ENCODE data around the gene LRRTM2. TPM values are rescaled to one million over a fixed set of nuclear protein-coding genes. Genes with fewer than 3 reads are reported as not detected.
"Not testable (repeated sequence)": the region's sequence is repeated elsewhere in the genome, so short reads cannot be mapped to it uniquely, and the experiment has no call there.

Gene LRRTM2, protein sequence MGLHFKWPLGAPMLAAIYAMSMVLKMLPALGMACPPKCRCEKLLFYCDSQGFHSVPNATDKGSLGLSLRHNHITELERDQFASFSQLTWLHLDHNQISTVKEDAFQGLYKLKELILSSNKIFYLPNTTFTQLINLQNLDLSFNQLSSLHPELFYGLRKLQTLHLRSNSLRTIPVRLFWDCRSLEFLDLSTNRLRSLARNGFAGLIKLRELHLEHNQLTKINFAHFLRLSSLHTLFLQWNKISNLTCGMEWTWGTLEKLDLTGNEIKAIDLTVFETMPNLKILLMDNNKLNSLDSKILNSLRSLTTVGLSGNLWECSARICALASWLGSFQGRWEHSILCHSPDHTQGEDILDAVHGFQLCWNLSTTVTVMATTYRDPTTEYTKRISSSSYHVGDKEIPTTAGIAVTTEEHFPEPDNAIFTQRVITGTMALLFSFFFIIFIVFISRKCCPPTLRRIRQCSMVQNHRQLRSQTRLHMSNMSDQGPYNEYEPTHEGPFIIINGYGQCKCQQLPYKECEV
- total RNA-seq (2022) (not detected in 2 replicates), Bru-seq, nascent RNA (percentile 17 among the genes with signal in this experiment), BruChase-seq, experiment 1, labeled RNA remaining after a 6-hour chase (percentile 38 among the genes with signal in this experiment), BruChase-seq, experiment 2, labeled RNA remaining after a 2-hour chase (percentile 21 among the genes with signal in this experiment)
- long read RNA-seq, result 0 reads

DNA sequence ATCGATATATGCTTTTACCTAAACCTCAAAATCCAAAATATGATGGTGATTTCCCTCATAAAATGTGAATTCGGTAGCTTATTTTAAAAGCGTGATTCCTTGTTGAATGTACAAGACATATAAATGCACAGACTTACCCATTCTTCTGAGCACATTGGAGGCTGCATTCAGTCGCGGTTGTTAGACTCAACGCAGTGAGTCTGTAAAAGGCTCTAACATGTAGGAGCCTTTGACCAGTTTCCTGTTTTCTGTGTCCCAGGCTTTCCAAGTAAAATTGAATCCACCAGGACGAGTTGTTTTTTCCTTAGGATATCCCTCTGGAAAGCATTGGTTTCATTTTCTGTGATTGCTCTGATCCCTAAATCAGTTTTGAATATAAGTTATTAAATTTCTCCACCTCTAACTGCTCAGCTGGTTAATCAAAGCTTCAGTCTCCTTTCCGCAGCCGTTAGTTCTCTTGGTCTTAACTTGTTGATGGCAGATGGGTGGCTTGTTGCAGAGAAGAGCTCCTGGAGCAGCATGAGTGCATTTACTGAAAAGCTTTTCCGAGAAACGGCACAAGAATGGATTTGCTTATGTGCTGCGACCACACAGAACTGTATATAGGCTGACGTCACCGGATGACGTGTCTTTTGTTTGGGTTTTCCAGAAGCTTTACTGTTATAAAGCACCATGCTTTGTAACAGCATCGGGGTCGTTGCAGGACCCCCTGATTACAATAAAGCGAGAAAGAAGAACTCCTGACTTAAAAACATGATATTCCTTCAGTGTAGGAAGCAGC is at the start of gene LRRTM2:
Gene LRRTM2, minus strand, starts transcription at position 565 of the 781 bp plus-strand sequence. Its CDS starts 424 bp downstream, at position 141.
- Mint-ChIP-seq H3K27ac (ENCODE audit: low read depth, unreplicated experiment) (no peak within 1 kb of the TSS), H3K36me3 (ENCODE audit: insufficient read depth, unreplicated experiment) (peaks cover 27% of the 10 kb centered on the region), H3K27me3 (ENCODE audit: insufficient read depth, unreplicated experiment) (no peaks in the 10 kb centered on the region), H3K4me3 (ENCODE audit: unreplicated experiment) (no peak within 1 kb of the TSS), H3K4me1 (ENCODE audit: insufficient read depth, unreplicated experiment) (peaks cover 37% of the 10 kb centered on the region), H3K9me3 (ENCODE audit: unreplicated experiment) (no peaks in the 10 kb centered on the region)
- intact Hi-C loops (cut with micrococcal nuclease), result no loop called here
- TF ChIP-seq, protein P1, sequence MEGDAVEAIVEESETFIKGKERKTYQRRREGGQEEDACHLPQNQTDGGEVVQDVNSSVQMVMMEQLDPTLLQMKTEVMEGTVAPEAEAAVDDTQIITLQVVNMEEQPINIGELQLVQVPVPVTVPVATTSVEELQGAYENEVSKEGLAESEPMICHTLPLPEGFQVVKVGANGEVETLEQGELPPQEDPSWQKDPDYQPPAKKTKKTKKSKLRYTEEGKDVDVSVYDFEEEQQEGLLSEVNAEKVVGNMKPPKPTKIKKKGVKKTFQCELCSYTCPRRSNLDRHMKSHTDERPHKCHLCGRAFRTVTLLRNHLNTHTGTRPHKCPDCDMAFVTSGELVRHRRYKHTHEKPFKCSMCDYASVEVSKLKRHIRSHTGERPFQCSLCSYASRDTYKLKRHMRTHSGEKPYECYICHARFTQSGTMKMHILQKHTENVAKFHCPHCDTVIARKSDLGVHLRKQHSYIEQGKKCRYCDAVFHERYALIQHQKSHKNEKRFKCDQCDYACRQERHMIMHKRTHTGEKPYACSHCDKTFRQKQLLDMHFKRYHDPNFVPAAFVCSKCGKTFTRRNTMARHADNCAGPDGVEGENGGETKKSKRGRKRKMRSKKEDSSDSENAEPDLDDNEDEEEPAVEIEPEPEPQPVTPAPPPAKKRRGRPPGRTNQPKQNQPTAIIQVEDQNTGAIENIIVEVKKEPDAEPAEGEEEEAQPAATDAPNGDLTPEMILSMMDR (IDR thresholded peaks at IDR 0.05; ENCODE audit: unreplicated experiment), result no peak
- POLR2A ChIA-PET, result interaction anchor here (0.5 to 1.5 kb wide), 5 partner anchors 12 to 469 kb away, joined by 3 to 5 read pairs (median 3); no protein-coding TSS in a partner anchor
- DNase-seq (ENCODE audit: unreplicated experiment), result no peak
- no TSS peak for BruUV-seq (replicated peaks)
- CTCF ChIA-PET, result interaction anchor here (0.6 to 2.8 kb wide), 4 partner anchors 49 to 106 kb away, joined by 3 to 10 read pairs (median 6); no protein-coding TSS in a partner anchor

DNA sequence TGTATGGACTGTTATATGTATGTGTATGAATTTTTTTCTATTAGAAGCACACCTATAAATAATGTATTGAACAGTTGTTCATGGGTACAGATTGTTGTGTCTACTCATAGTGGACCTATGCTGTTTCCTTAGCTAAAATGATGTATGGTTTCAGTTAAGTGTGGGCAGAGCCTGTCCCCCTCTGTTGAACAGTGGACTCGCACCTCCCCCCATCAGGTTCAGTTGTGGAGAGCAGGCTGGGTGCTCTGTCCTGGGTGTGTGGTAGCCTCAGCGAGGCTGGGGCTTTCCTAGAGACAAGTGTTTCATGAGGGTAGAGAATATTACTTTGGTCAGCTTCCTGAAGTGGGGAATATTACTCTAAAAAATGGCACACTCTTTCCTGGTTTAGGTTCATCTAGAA is 47.4 kb upstream of the LRRTM2 start:
- ChIA-PET CTCF (no interaction called here), POLR2A (no interaction called here)
- peaks cover 96% of the 10 kb centered on the region for H3K36me3 Mint-ChIP-seq (ENCODE audit: insufficient read depth, unreplicated experiment)
- H3K4me1 Mint-ChIP-seq (ENCODE audit: insufficient read depth, unreplicated experiment), result peaks cover 5% of the 10 kb centered on the region
- no TSS peak for BruUV-seq (replicated peaks)
- no peaks in the 10 kb centered on the region for H3K27me3 Mint-ChIP-seq (ENCODE audit: insufficient read depth, unreplicated experiment)
- H3K4me3 Mint-ChIP-seq (ENCODE audit: unreplicated experiment), result no peak overlapping the region
- intact Hi-C loops (cut with micrococcal nuclease), result no loop called here
- DNase-seq (ENCODE audit: unreplicated experiment), result no peak
- H3K27ac Mint-ChIP-seq (ENCODE audit: low read depth, unreplicated experiment), result no peak overlapping the region
- H3K9me3 Mint-ChIP-seq (ENCODE audit: unreplicated experiment), result no peaks in the 10 kb centered on the region
- TF ChIP-seq, protein P1 (IDR thresholded peaks at IDR 0.05; ENCODE audit: unreplicated experiment), result no peak

GRCh38 chr5:138921362-138921761 is 46.2 kb upstream of the LRRTM2 start:
- H3K36me3 Mint-ChIP-seq (ENCODE audit: insufficient read depth, unreplicated experiment), result peaks cover 85% of the 10 kb centered on the region
- H3K27ac Mint-ChIP-seq (ENCODE audit: low read depth, unreplicated experiment); intact Hi-C loops (cut with micrococcal nuclease); H3K4me1 Mint-ChIP-seq (ENCODE audit: insufficient read depth, unreplicated experiment); H3K9me3 Mint-ChIP-seq (ENCODE audit: unreplicated experiment); H3K27me3 Mint-ChIP-seq (ENCODE audit: insufficient read depth, unreplicated experiment); BruUV-seq (replicated peaks); DNase-seq (ENCODE audit: unreplicated experiment); H3K4me3 Mint-ChIP-seq (ENCODE audit: unreplicated experiment): not testable (repeated sequence)
- ChIA-PET POLR2A (interaction anchor here (1.9 kb wide), 1 partner anchor 10 kb away, joined by 4 read pairs; no protein-coding TSS in a partner anchor), CTCF (interaction anchor here (0.9 kb wide), 1 partner anchor 48 kb away, joined by 4 read pairs; no protein-coding TSS in a partner anchor)

DNA sequence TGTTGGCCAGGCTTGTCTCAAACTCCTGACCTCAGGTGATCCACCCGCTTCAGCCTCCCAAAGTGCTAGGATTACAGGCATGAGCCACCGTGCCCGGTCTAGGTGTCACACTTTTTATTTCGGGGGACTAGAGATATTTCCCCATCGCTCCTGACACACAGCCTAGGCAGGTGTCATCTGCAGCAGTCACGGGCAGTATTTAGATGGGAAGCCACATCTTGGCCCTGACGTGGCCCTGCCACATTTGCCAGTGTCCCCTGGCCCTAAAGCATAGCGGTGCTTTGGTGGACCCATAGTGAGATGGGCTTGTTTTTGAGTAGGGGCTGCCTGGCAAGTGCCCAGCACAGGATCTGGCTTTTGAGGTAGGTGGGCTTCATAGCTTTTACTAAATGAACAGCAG is 45.0 kb upstream of the LRRTM2 start:
- H3K27ac Mint-ChIP-seq (ENCODE audit: low read depth, unreplicated experiment), result no peak overlapping the region
- DNase-seq (ENCODE audit: unreplicated experiment), result no peak
- H3K4me1 Mint-ChIP-seq (ENCODE audit: insufficient read depth, unreplicated experiment), result peaks cover 5% of the 10 kb centered on the region
- ChIA-PET POLR2A (interaction anchor here (0.9 to 1.9 kb wide), 2 partner anchors 11 to 44 kb away, joined by 3 to 4 read pairs; no protein-coding TSS in a partner anchor), CTCF (interaction anchor here (0.6 to 0.9 kb wide), 4 partner anchors 47 to 389 kb away, joined by 3 to 4 read pairs (median 4); no protein-coding TSS in a partner anchor)
- peaks cover 85% of the 10 kb centered on the region for H3K36me3 Mint-ChIP-seq (ENCODE audit: insufficient read depth, unreplicated experiment)
- no TSS peak for BruUV-seq (replicated peaks)
- TF ChIP-seq, protein P1 (IDR thresholded peaks at IDR 0.05; ENCODE audit: unreplicated experiment), result no peak
- H3K4me3 Mint-ChIP-seq (ENCODE audit: unreplicated experiment), result no peak overlapping the region
- no peaks in the 10 kb centered on the region for H3K27me3 Mint-ChIP-seq (ENCODE audit: insufficient read depth, unreplicated experiment)
- H3K9me3 Mint-ChIP-seq (ENCODE audit: unreplicated experiment), result no peaks in the 10 kb centered on the region
- intact Hi-C loops (cut with micrococcal nuclease), result no loop called here
